MM.1S (cell line): Measurements from ENCODE around the gene MTHFD1.

Experiments used
- CTCF ChIP-seq: fragments of 300-600 bp; sonication (generic); IDR thresholded peaks from 2 replicates; pipeline ENCODE4 v1.5.1; 2016; ENCODE audit warnings: antibody characterized with exemption, low read length, mixed read lengths
- EZH2 ChIP-seq: fragments of 300-600 bp; sonication (generic); optimal IDR thresholded peaks from 2 replicates; pipeline ENCODE3; 2017; ENCODE audit warnings: low read depth, mild to moderate bottlenecking, antibody characterized with exemption, low read length, mixed read lengths
- EZH2phosphoT487 ChIP-seq: fragments of 300-600 bp; sonication (generic); IDR thresholded peaks from 2 replicates; pipeline ENCODE4 v1.6.1; 2018; ENCODE audit warnings: antibody characterized with exemption, low read length

- TF ChIP-seq EZH2 (no peak), CTCF (no peak), EZH2phosphoT487 (no peak)
These were observed 117.0 kb downstream of the MTHFD1 start for GRCh38 chr14:64504897-64505794.
